Bronchial epithelial cell (primary cell): ENCODE data around the gene CYP19A1. TPM values are rescaled to one million over a fixed set of nuclear protein-coding genes. Genes with fewer than 3 reads are reported as not detected.
A peak's percentile ranks its signal among the peaks of the same experiment; 100 is the strongest.

Experiments
- DNase-seq: peaks from one replicate; pipeline ENCODE4 v3.0.0-alpha.2; 2010; ENCODE audit warnings: low read depth
- FAIRE-seq: peaks from 2 replicates; lab custom pipeline; 2011; peaks lifted over from hg19 to GRCh38; lab: Jason Lieb, UNC
- H3K27me3 ChIP-seq: 2 replicates; pipeline ENCODE4 v1.5.1; 2011; ENCODE audit warnings: low read length; ENCODE audit not compliant: control insufficient read depth, insufficient read depth
- H3K36me3 ChIP-seq: 2 replicates; pipeline ENCODE4 v1.5.1; 2011; ENCODE audit warnings: low read length; ENCODE audit not compliant: control insufficient read depth, insufficient read depth
- H3K4me3 ChIP-seq: 2 replicates; pipeline ENCODE4 v1.5.1; 2011; ENCODE audit warnings: mild to moderate bottlenecking, low read depth, low read length, control low read depth
- CTCF ChIP-seq: IDR thresholded peaks from 2 replicates; pipeline ENCODE4 v1.5.1; 2011; ENCODE audit warnings: mild to moderate bottlenecking, moderate library complexity, low read length, control low read depth, inconsistent platforms; ENCODE audit not compliant: insufficient read depth, severe bottlenecking
- total RNA-seq: library from RNA; depleted of rRNA; stranded (reverse); fragments of >200 nt; gene quantifications from 2 replicates; pipeline ENCODE4 v1.2.1, GENCODE V29; 2014

The CYP19A1 gene
- total RNA-seq, 1 donor from 2014 or later, result not detected

GRCh38 chr15:51237816-51238215 is 100.6 kb downstream of the CYP19A1 start:
- no peak overlapping the region for H3K4me3 ChIP-seq
- FAIRE-seq (no peak), DNase-seq (peak; percentile 61)
- no peak for TF ChIP-seq CTCF
- H3K27me3 ChIP-seq, result peaks cover 9% of the 10 kb centered on the region
- no peaks in the 10 kb centered on the region for H3K36me3 ChIP-seq

- Histone ChIP-seq H3K27me3 (peaks cover 9% of the 10 kb centered on the region), H3K36me3 (no peaks in the 10 kb centered on the region), H3K4me3 (no peak overlapping the region)
- TF ChIP-seq CTCF, result no peak
- FAIRE-seq (no peak), DNase-seq (no peak)
These were observed 104.0 kb downstream of the CYP19A1 start for GRCh38 chr15:51234176-51234927.

GRCh38 chr15:51232581-51232980 is 105.8 kb downstream of the CYP19A1 start:
- no peak for TF ChIP-seq CTCF
- FAIRE-seq (no peak), DNase-seq (peak; percentile 14)
- Histone ChIP-seq H3K27me3 (peaks cover 6% of the 10 kb centered on the region), H3K4me3 (no peak overlapping the region), H3K36me3 (no peaks in the 10 kb centered on the region)

- Histone ChIP-seq H3K4me3 (no peak overlapping the region), H3K36me3 (no peaks in the 10 kb centered on the region), H3K27me3 (peaks cover 2% of the 10 kb centered on the region)
- FAIRE-seq (no peak), DNase-seq (peak; percentile 41)
- TF ChIP-seq CTCF, result peak; percentile 21
These were observed 108.5 kb downstream of the CYP19A1 start for GRCh38 chr15:51229907-51230330.

GRCh38 chr15:51227940-51228732 is 110.3 kb downstream of the CYP19A1 start:
- Histone ChIP-seq H3K36me3 (no peaks in the 10 kb centered on the region), H3K4me3 (no peak overlapping the region), H3K27me3 (no peaks in the 10 kb centered on the region)
- FAIRE-seq (no peak), DNase-seq (peak; percentile 83)
- no peak for TF ChIP-seq CTCF
